Measurements from ENCODE around the gene BAZ1A. TPM values are rescaled to one million over a fixed set of nuclear protein-coding genes. Genes with fewer than 3 reads are reported as not detected.
A peak's percentile ranks its signal among the peaks of the same experiment; 100 is the strongest.

The BAZ1A gene
- total RNA-seq, 1 experiment from 2014 or later, result 17.3 TPM

GRCh38 chr14:34851395-34851794 is 23.8 kb downstream of the BAZ1A start:
- no peak for TF ChIP-seq CTCF (conservative IDR thresholded peaks at IDR 0.05)
- no peak for TF ChIP-seq EZH2 (IDR thresholded peaks at IDR 0.05; ENCODE audit: low read depth)
- Histone ChIP-seq H2AFZ (no peak overlapping the region), H4K20me1 (ENCODE audit: insufficient read depth) (no peaks in the 10 kb centered on the region), H3K4me1 (replicated peaks; ENCODE audit: insufficient read depth) (no peaks in the 10 kb centered on the region), H3K9me3 (ENCODE audit: insufficient read depth, low read depth) (no peaks in the 10 kb centered on the region), H3K79me2 (ENCODE audit: low read depth) (no peaks in the 10 kb centered on the region), H3K9me2 (ENCODE audit: insufficient read depth) (no peaks in the 10 kb centered on the region), H3K4me2 (no peak overlapping the region), H3F3A (ENCODE audit: insufficient read depth, low read depth) (no peaks in the 10 kb centered on the region), H3K4me3 (no peak overlapping the region), H3K27ac (no peak overlapping the region), H3K36me3 (ENCODE audit: low read depth) (no peaks in the 10 kb centered on the region), H3K27me3 (ENCODE audit: insufficient read depth, low read depth) (no peaks in the 10 kb centered on the region)
- DNase-seq, result no peak
- ChIA-PET CTCF (interaction anchor here (0.6 kb wide), 1 partner anchor 63 kb away, joined by 3 read pairs; no protein-coding TSS in a partner anchor), POLR2A (ENCODE audit: unreplicated experiment) (interaction anchor here (0.5 kb wide), 1 partner anchor 130 kb away, joined by 5 read pairs; no protein-coding TSS in a partner anchor)
- intact Hi-C loops (cut with micrococcal nuclease; ENCODE audit: unreplicated experiment), result no loop called here
- no TSS peak for BruUV-seq (replicated peaks)

- TF ChIP-seq EZH2 (IDR thresholded peaks at IDR 0.05; ENCODE audit: low read depth) (no peak), CTCF (conservative IDR thresholded peaks at IDR 0.05) (no peak)
- Histone ChIP-seq H3K4me3 (no peak overlapping the region), H3K9me2 (ENCODE audit: insufficient read depth) (no peaks in the 10 kb centered on the region), H3K4me2 (no peak overlapping the region), H3K4me1 (replicated peaks; ENCODE audit: insufficient read depth) (peaks cover 10% of the 10 kb centered on the region), H3K79me2 (ENCODE audit: low read depth) (no peaks in the 10 kb centered on the region), H2AFZ (no peak overlapping the region), H3K27ac (no peak overlapping the region), H3K36me3 (ENCODE audit: low read depth) (no peaks in the 10 kb centered on the region), H4K20me1 (ENCODE audit: insufficient read depth) (no peaks in the 10 kb centered on the region), H3K9me3 (ENCODE audit: insufficient read depth, low read depth) (no peaks in the 10 kb centered on the region), H3K27me3 (ENCODE audit: insufficient read depth, low read depth) (no peaks in the 10 kb centered on the region), H3F3A (ENCODE audit: insufficient read depth, low read depth) (no peaks in the 10 kb centered on the region)
- POLR2A ChIA-PET (ENCODE audit: unreplicated experiment), result interaction anchor here (0.6 kb wide), 1 partner anchor 29 kb away, joined by 3 read pairs; the partner anchor contains the start of gene BAZ1A
- no peak for DNase-seq
- CTCF ChIA-PET, result no interaction called here
- BruUV-seq (replicated peaks), result no TSS peak
- intact Hi-C loops (cut with micrococcal nuclease; ENCODE audit: unreplicated experiment), result no loop called here
Observed at GRCh38 chr14:34845869-34846268, 29.3 kb downstream of the BAZ1A start.

- POLR2A ChIA-PET (ENCODE audit: unreplicated experiment), result interaction anchor here (0.6 kb wide), 2 partner anchors 10 to 609 kb away, joined by 4 to 9 read pairs; no protein-coding TSS in a partner anchor
- H3K4me3 ChIP-seq, result no peak overlapping the region
- CTCF ChIA-PET, result no interaction called here
Observed at GRCh38 chr14:34843011-34843554, 32.1 kb downstream of the BAZ1A start.

More at GRCh38 chr14:34843011-34843554, 32.1 kb downstream of the BAZ1A start:
- intact Hi-C loops (cut with micrococcal nuclease; ENCODE audit: unreplicated experiment), result no loop called here
- Histone ChIP-seq H3K4me2 (no peak overlapping the region), H3K36me3 (ENCODE audit: low read depth) (no peaks in the 10 kb centered on the region), H3K9me2 (ENCODE audit: insufficient read depth) (no peaks in the 10 kb centered on the region), H3K79me2 (ENCODE audit: low read depth) (no peaks in the 10 kb centered on the region), H3F3A (ENCODE audit: insufficient read depth, low read depth) (no peaks in the 10 kb centered on the region), H4K20me1 (ENCODE audit: insufficient read depth) (no peaks in the 10 kb centered on the region), H2AFZ (no peak overlapping the region), H3K27me3 (ENCODE audit: insufficient read depth, low read depth) (no peaks in the 10 kb centered on the region), H3K27ac (peak overlapping the region; percentile 54), H3K9me3 (ENCODE audit: insufficient read depth, low read depth) (no peaks in the 10 kb centered on the region), H3K4me1 (replicated peaks; ENCODE audit: insufficient read depth) (peaks cover 10% of the 10 kb centered on the region)
- DNase-seq, result peak in 1 of 2 experiments; percentile 1
- TF ChIP-seq EZH2 (IDR thresholded peaks at IDR 0.05; ENCODE audit: low read depth) (no peak), CTCF (conservative IDR thresholded peaks at IDR 0.05) (no peak)
- BruUV-seq (replicated peaks), result no TSS peak
